Skeletal muscle cell (primary cell): ENCODE measurements around the gene SPRR2D.
"Not testable (repeated sequence)": the region's sequence is repeated elsewhere in the genome, so short reads cannot be mapped to it uniquely, and the experiment has no call there.

Source experiments
- DNase-seq: peaks from one replicate; pipeline ENCODE4 v3.0.0-alpha.2; 2010; ENCODE audit warnings: low read depth
- H3K4me3 ChIP-seq: 2 replicates; pipeline ENCODE4 v1.5.1; 2011; ENCODE audit warnings: low read depth, mild to moderate bottlenecking, control low read depth, low read length, moderate library complexity

The SPRR2D gene

GRCh38 chr1:153022340-153022739, 18.6 kb downstream of the SPRR2D start:
- DNase-seq, H3K4me3 ChIP-seq: not testable (repeated sequence)

DNA sequence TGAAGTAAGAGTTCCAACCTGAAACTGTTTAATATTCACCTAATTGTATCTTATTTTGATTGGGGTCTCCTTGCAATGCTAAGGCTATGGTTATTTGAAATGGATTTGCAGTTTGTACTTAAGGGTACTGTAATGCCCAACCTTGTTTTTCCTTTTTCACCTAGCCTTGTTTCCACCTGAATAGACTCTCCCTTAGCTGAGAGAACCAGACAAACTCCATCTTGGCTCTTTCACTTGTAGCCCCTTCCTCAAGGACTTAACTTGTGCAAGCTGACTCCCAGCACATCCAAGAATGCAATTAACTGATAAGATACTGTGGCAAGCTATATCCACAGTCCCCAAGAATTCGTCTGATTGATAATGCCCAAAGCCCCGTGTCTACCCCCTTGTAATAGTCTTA, 19.1 kb downstream of the SPRR2D start:
- DNase-seq, H3K4me3 ChIP-seq: not testable (repeated sequence)

DNA sequence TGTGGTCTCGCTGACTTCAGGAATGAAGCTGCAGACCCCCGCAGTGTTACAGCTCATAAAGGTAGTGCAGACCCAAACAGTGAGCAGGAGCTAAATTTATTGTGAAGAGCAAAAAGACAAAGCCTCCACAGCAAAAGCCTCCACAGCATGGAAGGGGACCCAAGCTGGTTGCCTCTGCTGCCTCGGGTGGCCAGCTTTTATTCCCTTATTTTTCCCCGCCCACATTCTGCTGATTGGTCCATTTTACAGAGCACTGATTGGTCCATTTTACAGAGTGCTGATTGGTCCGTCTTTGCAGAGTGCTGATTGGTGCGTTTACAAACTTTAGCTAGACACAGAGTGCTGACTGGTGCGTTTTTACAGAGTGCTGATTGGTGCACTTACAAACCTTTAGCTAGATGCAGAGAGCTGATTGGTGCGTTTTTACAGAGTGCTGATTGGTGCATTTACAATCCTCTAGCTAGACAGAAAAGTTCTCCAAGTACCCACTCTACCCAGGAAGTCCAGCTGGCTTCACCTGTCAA, 29.6 kb downstream of the SPRR2D start:
- DNase-seq, H3K4me3 ChIP-seq: not testable (repeated sequence)

DNA sequence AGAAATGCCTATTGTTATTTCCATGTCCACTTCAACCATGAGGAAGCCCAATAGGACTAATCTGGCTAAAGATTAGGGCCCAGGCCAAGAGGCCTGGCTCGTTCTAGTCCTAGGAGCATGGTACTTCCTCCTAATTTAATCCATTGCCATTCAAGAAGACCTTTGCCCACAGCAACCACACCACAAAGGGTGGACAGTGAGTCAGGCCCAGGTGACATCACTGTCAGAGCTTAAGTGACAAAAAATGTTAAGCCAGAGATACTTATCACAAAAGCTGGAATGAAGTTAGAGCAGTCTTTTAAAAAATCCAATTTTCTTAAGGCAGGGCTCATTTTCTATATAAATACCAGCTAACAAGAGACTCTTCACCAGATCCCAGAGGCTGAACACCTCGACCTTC, 39.5 kb downstream of the SPRR2D start, which contains the start of gene SPRR3:
SPRR3 (plus strand) TSS at position 368 of the 400 bp plus-strand sequence. CDS start 1,272 bp downstream, outside the sequence.
- no peak for DNase-seq
- no peak within 1 kb of the TSS for H3K4me3 ChIP-seq

- no peak for DNase-seq
- H3K4me3 ChIP-seq: no peak overlapping the region
Measured at GRCh38 chr1:153000294-153000693, 40.6 kb downstream of the SPRR2D start.

DNA sequence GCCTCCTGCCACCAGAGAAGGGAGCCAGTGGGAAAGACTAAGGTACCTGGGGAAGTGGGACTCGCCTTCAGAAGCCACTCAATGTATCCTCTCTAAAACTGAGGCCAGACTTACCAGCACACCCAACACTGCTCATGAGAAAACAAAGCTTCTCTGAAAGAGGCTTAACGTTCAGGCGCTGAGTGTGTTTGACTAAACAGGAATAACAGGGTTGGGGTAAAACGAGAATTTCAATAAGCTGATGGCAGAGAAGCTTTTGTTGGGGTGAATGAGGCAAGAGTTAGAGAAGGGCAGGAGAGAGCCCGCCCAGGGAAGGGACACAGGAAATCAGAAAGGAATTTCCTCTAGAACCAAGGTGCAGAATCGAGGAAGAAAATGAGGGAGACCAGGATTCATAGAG, 41.1 kb downstream of the SPRR2D start:
- no peak for DNase-seq
- H3K4me3 ChIP-seq: no peak overlapping the region

GRCh38 chr1:152998476-152998875, 42.4 kb downstream of the SPRR2D start:
- no peak for DNase-seq
- no peak overlapping the region for H3K4me3 ChIP-seq

DNA sequence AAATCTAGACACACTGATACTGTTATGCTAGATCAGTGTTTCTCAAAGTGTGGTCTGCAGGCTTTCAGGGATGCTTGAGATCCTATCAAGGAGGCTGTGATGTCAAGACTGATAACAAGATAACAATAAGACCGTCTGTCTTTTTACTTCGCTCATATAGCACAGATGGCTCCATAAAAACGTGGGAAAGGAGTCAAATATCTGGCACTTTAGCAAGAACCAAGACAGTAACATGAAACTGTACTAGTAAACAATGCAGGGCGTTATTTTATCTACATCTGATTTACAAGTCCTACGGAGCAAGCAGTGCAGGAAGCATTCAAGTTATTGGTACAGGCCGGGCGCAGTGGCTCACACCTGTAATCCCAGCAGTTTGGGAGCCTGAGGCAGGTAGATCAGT, 43.0 kb downstream of the SPRR2D start:
- DNase-seq: no peak
- H3K4me3 ChIP-seq: no peak overlapping the region

- no peak for DNase-seq
- no peak overlapping the region for H3K4me3 ChIP-seq
Measured at GRCh38 chr1:152996633-152997400, 44.1 kb downstream of the SPRR2D start.

- no peak overlapping the region for H3K4me3 ChIP-seq
- no peak for DNase-seq
Measured at GRCh38 chr1:152995842-152996241, 45.1 kb downstream of the SPRR2D start.

- DNase-seq: no peak
- no peak overlapping the region for H3K4me3 ChIP-seq
Measured at GRCh38 chr1:152993186-152993585, 47.7 kb downstream of the SPRR2D start.
